K562 (cell line): ENCODE measurements around the gene PGAM2. TPM values are rescaled to one million over a fixed set of nuclear protein-coding genes. Genes with fewer than 3 reads are reported as not detected.
A peak's percentile ranks its signal among the peaks of the same experiment; 100 is the strongest.
"Not testable (repeated sequence)": the region's sequence is repeated elsewhere in the genome, so short reads cannot be mapped to it uniquely, and the experiment has no call there.

Experiments
- ATF3 ChIP-seq, 2 experiments: fragments of 450-650 bp in 1 of 2; sonication (generic) in 1 of 2; formaldehyde crosslinking in 1 of 2; IDR thresholded peaks in 1 of 2; conservative IDR thresholded peaks in 1 of 2; 2 replicates each; pipeline versions ENCODE4 v1.6.1 to v1.8.1; 2016 to 2023; ENCODE audit warnings: mild to moderate bottlenecking in 2 of 2, moderate library complexity in 2 of 2, inconsistent platforms in 1 of 2, missing genetic modification reagents in 1 of 2
- C11orf30 ChIP-seq: fragments of 450-650 bp; IDR thresholded peaks from 2 replicates; pipeline ENCODE4 v1.6.1; 2016; ENCODE audit warnings: low read depth, mild to moderate bottlenecking
- CREB3L1 ChIP-seq: fragments of 450-650 bp; IDR thresholded peaks from 2 replicates; pipeline ENCODE4 v1.6.1; 2014; ENCODE audit warnings: low read depth, mild to moderate bottlenecking, moderate library complexity, borderline replicate concordance
- ETV5 ChIP-seq: sonication (generic); formaldehyde crosslinking; IDR thresholded peaks from 2 replicates; pipeline ENCODE4 v1.4.0; 2020; ENCODE audit warnings: low read depth, mild to moderate bottlenecking, missing genetic modification reagents
- FOXM1 ChIP-seq, 2 experiments: fragments of 450-650 bp in 1 of 2; sonication (generic) in 1 of 2; formaldehyde crosslinking in 1 of 2; IDR thresholded peaks; 2 replicates each; pipeline versions ENCODE4 v1.6.1 to v1.9.0; 2017 to 2022; ENCODE audit warnings: low read depth in 2 of 2, mild to moderate bottlenecking in 2 of 2, missing genetic modification reagents in 1 of 2, moderate library complexity in 1 of 2
- NFIC ChIP-seq: fragments of 450-650 bp; IDR thresholded peaks from 2 replicates; pipeline ENCODE4 v1.6.1; 2017; ENCODE audit warnings: mild to moderate bottlenecking, inconsistent platforms
- PHF20 ChIP-seq: fragments of 450-650 bp; IDR thresholded peaks from 2 replicates; pipeline ENCODE4 v1.6.1; 2018; ENCODE audit not compliant: partially characterized antibody
- POLR2A ChIP-seq: fragments of 450-650 bp; conservative IDR thresholded peaks from 2 replicates; pipeline ENCODE4 v1.6.1; 2016
- SP2 ChIP-seq: IDR thresholded peaks from 2 replicates; pipeline ENCODE4 v1.6.1; 2011; ENCODE audit warnings: mild to moderate bottlenecking, low read depth, low read length, moderate library complexity; ENCODE audit not compliant: poor library complexity, severe bottlenecking; ENCODE audit errors: extremely low read depth
- SUPT5H ChIP-seq: fragments of 450-650 bp; IDR thresholded peaks from 2 replicates; pipeline ENCODE4 v1.6.1; 2016
- TAF1 ChIP-seq: IDR thresholded peaks from 2 replicates; pipeline ENCODE4 v1.6.1; 2011; ENCODE audit warnings: mild to moderate bottlenecking, low read length, moderate library complexity; ENCODE audit not compliant: insufficient read depth, control insufficient read depth, severe bottlenecking; ENCODE audit errors: extremely low read depth
- VEZF1 ChIP-seq: fragments of 200-800 bp; sonication (Bioruptor generic); IDR thresholded peaks from 2 replicates; pipeline ENCODE4 v1.6.1; 2017; ENCODE audit warnings: missing genetic modification characterization, missing compliant biosample characterization
- ZBTB11 ChIP-seq, 3 experiments: fragments of 200-800 bp in 1 of 3; fragments of 250-450 bp in 1 of 3; fragments of 450-650 bp in 1 of 3; sonication (Bioruptor Pico) in 1 of 3; sonication (Bioruptor generic) in 1 of 3; formaldehyde crosslinking in 1 of 3; IDR thresholded peaks; 2 replicates each; pipeline versions ENCODE4 v1.6.1 to v1.8.0; 2016 to 2022; ENCODE audit warnings: mild to moderate bottlenecking in 2 of 3, missing genetic modification characterization in 2 of 3, missing compliant biosample characterization in 1 of 3, moderate library complexity in 1 of 3
- ZBTB2 ChIP-seq: fragments of 450-650 bp; IDR thresholded peaks from 2 replicates; pipeline ENCODE4 v1.6.1; 2016; ENCODE audit warnings: antibody characterized with exemption
- polyA plus RNA-seq, 8 experiments: library from polyadenylated mRNA; depleted of rRNA in 4 of 8; stranded (reverse) in 5 of 8; unstranded in 3 of 8; fragments of >200 nt; fragmentation: Nextera tagmentation in 2 of 8; fragmentation: Illumina TruSeq in 1 of 8; extraction: Ambion mirVana in 2 of 8; extraction: Trizol in 1 of 8; gene quantifications; 2 replicates each; pipeline versions ENCODE4 v1.2.1 to v1.2.3, GENCODE V29; 2011 to 2014; ENCODE audit warnings: inconsistent platforms in 1 of 8, missing spikeins in 1 of 8
- total RNA-seq, 7 experiments: library from RNA; depleted of rRNA in 6 of 7; stranded (reverse); fragments of >200 nt in 6 of 7; fragmentation: Illumina TruSeq in 2 of 7; extraction: Trizol in 2 of 7; gene quantifications; 2 replicates each; pipeline versions ENCODE4 v1.2.1 to v1.2.3, GENCODE V29; 2011 to 2021; ENCODE audit warnings: low replicate concordance in 1 of 7

PGAM2 gene
- total and polyA plus RNA-seq, 9 of the 15 experiments (the other 6 are each of a cell fraction or from before 2014, with no cell fraction given) = not detected

GRCh38 chr7:44018857-44019807, 46.2 kb downstream of the PGAM2 start (continued):
- TF ChIP-seq TAF1 = peak; percentile 87
- TF ChIP-seq PHF20 = peak; percentile 94
- peak; percentile 27; the same call in 1 of the 2 replicates for TF ChIP-seq NFIC
- TF ChIP-seq ZBTB2 = peak; percentile 95
- peak; percentile 62; the same call in 1 of the 2 replicates for TF ChIP-seq CREB3L1
- TF ChIP-seq ZBTB11 (CRISPR knock-in tag; IDR thresholded peaks at IDR 0.05) = peak in 1 of 3 experiments; percentile 54; a peak in 1 of 6 replicates
- peak; percentile 95 for TF ChIP-seq C11orf30
- TF ChIP-seq VEZF1 = peak; percentile 82
- peak; percentile 89 for TF ChIP-seq SUPT5H
- TF ChIP-seq POLR2A = peak; percentile 91
- TF ChIP-seq ATF3 (IDR thresholded peaks at IDR 0.05); FOXM1 (IDR thresholded peaks at IDR 0.05; ENCODE audit: low read depth): not testable (repeated sequence)
- peak; percentile 66; the same call in 1 of the 2 replicates for TF ChIP-seq ATF3 (CRISPR knock-in tag; conservative IDR thresholded peaks at IDR 0.05)
- peak; percentile 82; the same call in 1 of the 2 replicates for TF ChIP-seq ETV5 (CRISPR knock-in tag)
- TF ChIP-seq FOXM1 (CRISPR knock-in tag; IDR thresholded peaks at IDR 0.05; ENCODE audit: low read depth) = 0 out of 2 replicates have a peak, but pooled peaks have one; percentile 40
- peak; percentile 68 for TF ChIP-seq SP2
